ENCODE results near the gene BANF2.

BANF2 gene

GRCh38 chr20:17699931-17700351 is at the start of gene BANF2:
BANF2 (plus strand) TSS chr20:17699966; CDS start chr20:17725026, 25,060 bp downstream.
- TF ChIP-seq TCF4 (CRISPR knock-in tag; IDR thresholded peaks at IDR 0.05; ENCODE audit: borderline replicate concordance) (no peak), PPARA (CRISPR knock-in tag; IDR thresholded peaks at IDR 0.05; ENCODE audit: borderline replicate concordance) (no peak), OSR1 (CRISPR knock-in tag; IDR thresholded peaks at IDR 0.05) (no peak), TOX (CRISPR knock-in tag; IDR thresholded peaks at IDR 0.05; ENCODE audit: borderline replicate concordance) (no peak), ZFP30 (CRISPR knock-in tag; IDR thresholded peaks at IDR 0.05) (no peak), SNAI2 (CRISPR knock-in tag; IDR thresholded peaks at IDR 0.05) (no peak), PATZ1 (CRISPR knock-in tag; IDR thresholded peaks at IDR 0.05; ENCODE audit: borderline replicate concordance) (no peak)
- ATAC-seq: no peak

- no peak for ATAC-seq
- TF ChIP-seq ZNF8 (CRISPR knock-in tag; IDR thresholded peaks at IDR 0.05) (no peak), RARB (CRISPR knock-in tag; IDR thresholded peaks at IDR 0.05) (no peak), SNAI2 (CRISPR knock-in tag; IDR thresholded peaks at IDR 0.05) (no peak), CREB5 (CRISPR knock-in tag; IDR thresholded peaks at IDR 0.05; ENCODE audit: low read depth) (no peak), CSDC2 (CRISPR knock-in tag; IDR thresholded peaks at IDR 0.05) (no peak), ZNF70 (CRISPR knock-in tag; IDR thresholded peaks at IDR 0.05) (no peak), ZFP30 (CRISPR knock-in tag; IDR thresholded peaks at IDR 0.05) (no peak), TOX (CRISPR knock-in tag; IDR thresholded peaks at IDR 0.05; ENCODE audit: borderline replicate concordance) (no peak), ZNF565 (CRISPR knock-in tag; conservative IDR thresholded peaks at IDR 0.05; ENCODE audit: low read depth) (no peak), POU6F1 (CRISPR knock-in tag; IDR thresholded peaks at IDR 0.05; ENCODE audit: borderline replicate concordance, low read depth) (no peak), ISL1 (CRISPR knock-in tag; IDR thresholded peaks at IDR 0.05) (no peak), ARNTL (CRISPR knock-in tag; IDR thresholded peaks at IDR 0.05; ENCODE audit: borderline replicate concordance, low read depth) (no peak)
These were observed 49.3 kb upstream of the BANF2 start for GRCh38 chr20:17650301-17651128.

GRCh38 chr20:17651129-17651759 is 48.5 kb upstream of the BANF2 start:
- ATAC-seq: no peak
- TF ChIP-seq ZFP30 (CRISPR knock-in tag; IDR thresholded peaks at IDR 0.05): no peak
- no peak for TF ChIP-seq ZNF70 (CRISPR knock-in tag; IDR thresholded peaks at IDR 0.05)
- TF ChIP-seq BACH2 (CRISPR knock-in tag; IDR thresholded peaks at IDR 0.05; ENCODE audit: borderline replicate concordance): no peak
- no peak for TF ChIP-seq CSRNP3 (CRISPR knock-in tag; IDR thresholded peaks at IDR 0.05)
- no peak for TF ChIP-seq ZNF8 (CRISPR knock-in tag; IDR thresholded peaks at IDR 0.05)
- TF ChIP-seq ARNTL (CRISPR knock-in tag; IDR thresholded peaks at IDR 0.05; ENCODE audit: borderline replicate concordance, low read depth): no peak
- TF ChIP-seq CSDC2 (CRISPR knock-in tag; IDR thresholded peaks at IDR 0.05): no peak
- no peak for TF ChIP-seq ZNF565 (CRISPR knock-in tag; conservative IDR thresholded peaks at IDR 0.05; ENCODE audit: low read depth)
- TF ChIP-seq TSHZ2 (CRISPR knock-in tag; IDR thresholded peaks at IDR 0.05): no peak
- TF ChIP-seq CREB5 (CRISPR knock-in tag; IDR thresholded peaks at IDR 0.05; ENCODE audit: low read depth): no peak
- TF ChIP-seq OSR1 (CRISPR knock-in tag; IDR thresholded peaks at IDR 0.05): no peak
- TF ChIP-seq ISL1 (CRISPR knock-in tag; IDR thresholded peaks at IDR 0.05): no peak
- no peak for TF ChIP-seq TOX (CRISPR knock-in tag; IDR thresholded peaks at IDR 0.05; ENCODE audit: borderline replicate concordance)
- no peak for TF ChIP-seq GLIS3 (CRISPR knock-in tag; IDR thresholded peaks at IDR 0.05)
- TF ChIP-seq ZC3H10 (CRISPR knock-in tag; IDR thresholded peaks at IDR 0.05): no peak
- TF ChIP-seq PATZ1 (CRISPR knock-in tag; IDR thresholded peaks at IDR 0.05; ENCODE audit: borderline replicate concordance): no peak
- TF ChIP-seq ESRRG (CRISPR knock-in tag; IDR thresholded peaks at IDR 0.05): no peak
- no peak for TF ChIP-seq PPARA (CRISPR knock-in tag; IDR thresholded peaks at IDR 0.05; ENCODE audit: borderline replicate concordance)
- TF ChIP-seq RARB (CRISPR knock-in tag; IDR thresholded peaks at IDR 0.05): no peak
- TF ChIP-seq SNAI2 (CRISPR knock-in tag; IDR thresholded peaks at IDR 0.05): no peak
